ENCODE measurements around the gene ANKRD33B. TPM values are rescaled to one million over a fixed set of nuclear protein-coding genes. Genes with fewer than 3 reads are reported as not detected.

Gene ANKRD33B
- total and polyA plus RNA-seq, 2 of the 8 experiments (the other 6 are each of a cell fraction or from before 2014, with no cell fraction given): 6.9 to 20.6 TPM

DNA sequence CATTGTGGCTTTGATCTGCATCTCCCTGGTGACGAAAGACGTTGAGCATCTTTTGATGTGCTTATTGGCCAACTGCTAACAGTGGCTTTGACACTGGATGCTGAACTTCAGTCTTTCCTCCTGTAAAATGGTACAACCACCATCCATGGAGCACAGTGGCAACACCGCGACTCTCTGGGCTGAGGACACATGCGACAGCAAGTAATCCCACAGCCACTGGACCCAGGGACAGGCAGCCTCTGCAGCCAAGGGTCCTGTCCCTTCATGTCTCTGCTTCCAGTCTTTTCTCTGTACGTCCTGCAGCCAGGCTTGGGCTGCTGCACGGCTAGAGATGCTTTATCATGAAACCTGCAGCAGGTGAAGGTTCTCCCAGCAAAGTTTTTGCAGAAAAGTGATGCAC is 113.7 kb downstream of the ANKRD33B start:
- Histone ChIP-seq H3K4ac (replicated peaks; ENCODE audit: insufficient read length, low read depth, low read length) (no peak overlapping the region), H3K36me3 (ENCODE audit: control insufficient read depth in 2 of 4, insufficient read depth in 4 of 4, low read length in 3 of 4) (0 out of 8 replicates have a peak, but pooled peaks cover 0 to 7% (median 3%) of the 10 kb centered on the region in 4 experiments), H3K14ac (ENCODE audit: insufficient read length) (no peak overlapping the region), H2AFZ (ENCODE audit: low read length) (no peak overlapping the region), H3K18ac (ENCODE audit: extremely low read depth, low read length) (no peak overlapping the region), H3K27ac (ENCODE audit: low read depth, low read length) (no peak overlapping the region), H3K27me3 (replicated peaks in 1 of 4; ENCODE audit: control insufficient read depth in 3 of 4, extremely low read depth in 1 of 4, insufficient read depth in 3 of 4, low read length in 3 of 4) (no peaks in the 10 kb centered on the region), H3K9ac (replicated peaks in 1 of 4; ENCODE audit: extremely low read depth in 1 of 4, low read depth in 3 of 4, low read length in 3 of 4) (no peak overlapping the region), H2BK5ac (ENCODE audit: low read depth, low read length) (no peak overlapping the region), H3K4me2 (ENCODE audit: insufficient read depth in 1 of 2, low read depth in 2 of 2, low read length in 2 of 2) (no peak overlapping the region), H3K56ac (replicated peaks; ENCODE audit: insufficient read length, low read depth, low read length) (no peak overlapping the region), H2BK120ac (replicated peaks; ENCODE audit: low read depth, low read length) (no peak overlapping the region), H4K5ac (ENCODE audit: insufficient read length, low read depth, low read length) (no peak overlapping the region), H3K79me1 (ENCODE audit: low read depth, low read length) (no peaks in the 10 kb centered on the region; the same call in 1 of the 2 replicates), H3K4me3 (ENCODE audit: extremely low read depth in 1 of 4, insufficient read depth in 2 of 4, low read depth in 3 of 4, low read length in 4 of 4) (no peak overlapping the region), H3K4me1 (replicated peaks in 1 of 4; ENCODE audit: control insufficient read depth in 3 of 4, insufficient read depth in 4 of 4, low read length in 3 of 4) (no peaks in the 10 kb centered on the region), H2BK20ac (ENCODE audit: low read length) (no peak overlapping the region), H3K23me2 (ENCODE audit: low read depth, low read length) (no peaks in the 10 kb centered on the region), H2AK5ac (ENCODE audit: low read depth, low read length) (no peak overlapping the region), H4K91ac (replicated peaks; ENCODE audit: insufficient read length, low read length) (no peak overlapping the region), H3K79me2 (ENCODE audit: control insufficient read depth in 1 of 2, insufficient read depth in 2 of 2, low read length in 2 of 2) (no peaks in the 10 kb centered on the region), H3K9me3 (ENCODE audit: insufficient read depth in 2 of 2, low read depth in 1 of 2, low read length in 1 of 2) (no peaks in the 10 kb centered on the region), H2BK15ac (ENCODE audit: low read length) (no peak overlapping the region), H2BK12ac (ENCODE audit: low read depth, low read length) (no peak overlapping the region), H4K20me1 (replicated peaks in 1 of 2; ENCODE audit: control insufficient read depth in 1 of 2, insufficient read depth in 2 of 2, low read length in 2 of 2) (no peaks in the 10 kb centered on the region), H4K8ac (ENCODE audit: extremely low read depth, insufficient read depth, low read length) (no peak overlapping the region), H3K23ac (ENCODE audit: insufficient read length) (no peak overlapping the region)
- FAIRE-seq (no peak), DNase-seq (ENCODE audit: low read depth in 1 of 2, low spot score in 2 of 2) (no peak)
- ChIA-PET CTCF (ENCODE audit: partially characterized antibody) (interaction anchor here (1.3 to 5.2 kb wide), 3 partner anchors 13 to 50 kb away, joined by 3 to 40 read pairs (median 7); no protein-coding TSS in a partner anchor), POLR2A (ENCODE audit: partially characterized antibody) (no interaction called here)
- WGBS, 2 experiments (ENCODE audit: extremely low coverage in 1 of 2, insufficient coverage in 1 of 2, insufficient read length in 1 of 2, insufficient replicate concordance in 2 of 2, low coverage in 1 of 2, low lambda C conversion rate in 2 of 2, missing lambda C conversion rate in 1 of 2): 94% methylated on average over 7 of the region's 7 CpGs; no CpG with 5 or more reads in 1 of the 2 experiments
- TF ChIP-seq RXRA (IDR thresholded peaks at IDR 0.05; ENCODE audit: insufficient read depth, low read depth, low read length): no peak
- TF ChIP-seq POLR2AphosphoS5 (IDR thresholded peaks at IDR 0.05; ENCODE audit: low read depth, low read length): no peak; the same call in 1 of the 2 replicates
- TF ChIP-seq, protein P1, sequence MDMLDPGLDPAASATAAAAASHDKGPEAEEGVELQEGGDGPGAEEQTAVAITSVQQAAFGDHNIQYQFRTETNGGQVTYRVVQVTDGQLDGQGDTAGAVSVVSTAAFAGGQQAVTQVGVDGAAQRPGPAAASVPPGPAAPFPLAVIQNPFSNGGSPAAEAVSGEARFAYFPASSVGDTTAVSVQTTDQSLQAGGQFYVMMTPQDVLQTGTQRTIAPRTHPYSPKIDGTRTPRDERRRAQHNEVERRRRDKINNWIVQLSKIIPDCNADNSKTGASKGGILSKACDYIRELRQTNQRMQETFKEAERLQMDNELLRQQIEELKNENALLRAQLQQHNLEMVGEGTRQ (IDR thresholded peaks at IDR 0.05; ENCODE audit: low read length): no peak
- no peak for TF ChIP-seq POLR2A (IDR thresholded peaks at IDR 0.05; ENCODE audit: control extremely low read depth in 1 of 2, low read depth in 2 of 2, low read length in 2 of 2)
- no peak for TF ChIP-seq EGR1 (IDR thresholded peaks at IDR 0.05; ENCODE audit: borderline replicate concordance, low read depth, low read length)
- no peak for TF ChIP-seq SUZ12 (IDR thresholded peaks at IDR 0.05; ENCODE audit: low read length)
- no peak for TF ChIP-seq EP300 (IDR thresholded peaks at IDR 0.05; ENCODE audit: borderline replicate concordance in 1 of 2, low read depth in 2 of 2, low read length in 2 of 2)
- no peak for TF ChIP-seq KDM1A (IDR thresholded peaks at IDR 0.05; ENCODE audit: borderline replicate concordance, low read length)
- no peak for TF ChIP-seq SIRT6 (IDR thresholded peaks at IDR 0.05; ENCODE audit: low read length)
- no peak for TF ChIP-seq SAP30 (IDR thresholded peaks at IDR 0.05; ENCODE audit: insufficient read depth, insufficient replicate concordance, low read length)
- TF ChIP-seq RBBP5 (IDR thresholded peaks at IDR 0.05; ENCODE audit: borderline replicate concordance, low read depth, low read length): no peak
- TF ChIP-seq CEBPB (IDR thresholded peaks at IDR 0.05; ENCODE audit: low read depth, low read length): no peak
- no peak for TF ChIP-seq CTBP2 (IDR thresholded peaks at IDR 0.05; ENCODE audit: borderline replicate concordance, insufficient read depth, insufficient read length, low read length)
